ENCODE measurements around the gene NLGN1.

Gene NLGN1

DNA sequence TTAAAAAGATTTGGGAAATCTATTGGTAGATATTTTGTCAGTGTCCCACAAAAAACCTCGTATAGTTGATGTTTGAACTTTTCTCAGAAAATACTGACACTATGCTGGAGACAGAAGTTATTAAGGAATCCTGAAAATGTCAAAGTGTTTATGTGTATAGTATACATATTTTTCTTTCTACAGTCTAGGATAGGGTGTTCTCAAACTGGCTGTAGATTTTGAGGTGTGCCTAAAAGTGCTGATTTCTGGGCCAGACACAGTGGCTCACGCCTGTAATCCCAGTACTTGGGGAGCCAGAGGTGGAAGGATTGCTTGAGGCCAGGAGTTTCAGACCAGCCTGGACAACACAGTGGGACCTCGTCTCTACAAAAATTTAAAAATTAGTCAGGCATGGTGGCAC lies 322.0 kb downstream of the NLGN1 start:
- H3K4me1 ChIP-seq, result no peaks in the 10 kb centered on the region
- H3K27ac ChIP-seq, result no peak overlapping the region
- H3K9me3 ChIP-seq, result no peaks in the 10 kb centered on the region
- no peak for TF ChIP-seq Cebpa-rat (IDR thresholded peaks at IDR 0.05)
- no peaks in the 10 kb centered on the region for H4K20me1 ChIP-seq
- no peak overlapping the region for H3K9ac ChIP-seq
- no peak overlapping the region for H3K4me3 ChIP-seq
- H3K27me3 ChIP-seq, result no peaks in the 10 kb centered on the region
- no peaks in the 10 kb centered on the region for H3K36me3 ChIP-seq
- no peak overlapping the region for H3K4me2 ChIP-seq

- Histone ChIP-seq H3K36me3 (no peaks in the 10 kb centered on the region), H3K9ac (no peak overlapping the region), H3K4me3 (no peak overlapping the region), H3K4me1 (no peaks in the 10 kb centered on the region), H4K20me1 (no peaks in the 10 kb centered on the region), H3K4me2 (no peak overlapping the region), H3K27me3 (no peaks in the 10 kb centered on the region), H3K27ac (no peak overlapping the region), H3K9me3 (no peaks in the 10 kb centered on the region)
- no peak for TF ChIP-seq Cebpa-rat (IDR thresholded peaks at IDR 0.05)
Observed at GRCh38 chr3:173725507-173725906, 328.0 kb downstream of the NLGN1 start.

- H3K4me3 ChIP-seq, result no peak overlapping the region
- no peak for TF ChIP-seq Cebpa-rat (IDR thresholded peaks at IDR 0.05)
- no peak overlapping the region for H3K9ac ChIP-seq
- no peaks in the 10 kb centered on the region for H4K20me1 ChIP-seq
- H3K27ac ChIP-seq, result no peak overlapping the region
- H3K27me3 ChIP-seq, result no peaks in the 10 kb centered on the region
- no peaks in the 10 kb centered on the region for H3K9me3 ChIP-seq
- H3K4me1 ChIP-seq, result no peaks in the 10 kb centered on the region
- no peaks in the 10 kb centered on the region for H3K36me3 ChIP-seq
- H3K4me2 ChIP-seq, result no peak overlapping the region
Observed at GRCh38 chr3:173730391-173730790, 332.8 kb downstream of the NLGN1 start.

DNA sequence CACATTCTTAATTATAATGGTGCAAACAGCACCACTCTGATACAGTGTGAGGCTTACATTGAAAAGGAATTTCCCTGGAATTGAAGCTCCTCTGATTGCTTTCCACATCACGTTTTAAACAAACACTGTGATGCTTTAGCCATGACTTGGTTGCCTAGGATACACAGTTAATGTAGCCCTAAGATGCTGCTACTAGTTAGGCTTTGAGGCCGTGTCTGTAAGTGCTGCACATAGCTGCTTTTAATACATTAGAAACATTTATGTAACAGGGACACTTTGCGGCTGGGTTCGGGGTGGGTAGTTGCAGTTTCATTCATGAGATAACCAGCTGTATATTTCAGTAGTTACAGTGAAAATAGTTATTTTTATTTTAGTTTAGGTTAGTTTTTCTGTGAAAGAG lies 334.7 kb downstream of the NLGN1 start:
- no peak overlapping the region for H3K9ac ChIP-seq
- TF ChIP-seq Cebpa-rat (IDR thresholded peaks at IDR 0.05), result no peak
- no peaks in the 10 kb centered on the region for H3K27me3 ChIP-seq
- H3K4me1 ChIP-seq, result no peaks in the 10 kb centered on the region
- H3K9me3 ChIP-seq, result no peaks in the 10 kb centered on the region
- no peak overlapping the region for H3K27ac ChIP-seq
- H3K4me2 ChIP-seq, result no peak overlapping the region
- H3K36me3 ChIP-seq, result no peaks in the 10 kb centered on the region
- no peak overlapping the region for H3K4me3 ChIP-seq
- H4K20me1 ChIP-seq, result no peaks in the 10 kb centered on the region

DNA sequence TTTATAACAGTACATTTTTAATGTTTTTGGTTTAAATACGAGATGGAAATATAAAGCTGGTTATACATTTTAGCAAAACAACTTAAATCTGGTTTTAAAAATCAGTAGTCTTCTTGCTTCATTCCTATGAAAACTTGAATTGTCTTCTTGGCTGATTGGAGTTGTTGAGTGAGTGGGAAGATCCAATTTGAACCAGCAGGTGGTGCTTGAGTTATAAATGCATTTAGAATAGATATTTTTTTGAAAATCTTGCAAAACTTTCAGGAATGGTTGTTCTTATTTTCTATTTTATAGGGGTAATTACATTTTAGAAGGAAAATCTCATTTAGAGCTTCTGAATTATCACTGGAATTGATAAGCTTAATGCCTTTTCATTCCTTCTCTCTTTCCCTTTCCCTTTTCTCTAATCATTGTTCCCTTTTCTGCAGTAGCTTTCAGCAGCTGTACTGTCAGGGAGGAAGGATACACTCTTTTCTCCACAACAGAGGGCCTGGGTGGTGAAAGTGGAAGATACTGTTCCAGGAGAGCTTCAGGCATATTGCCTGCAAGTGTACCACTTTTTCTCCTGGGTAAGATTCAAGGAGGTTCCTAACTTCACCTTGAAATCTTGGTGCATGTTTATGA lies 335.6 kb downstream of the NLGN1 start:
- H3K9me3 ChIP-seq, result no peaks in the 10 kb centered on the region
- H3K4me1 ChIP-seq, result no peaks in the 10 kb centered on the region
- H3K27me3 ChIP-seq, result no peaks in the 10 kb centered on the region
- no peaks in the 10 kb centered on the region for H4K20me1 ChIP-seq
- H3K4me2 ChIP-seq, result no peak overlapping the region
- no peak overlapping the region for H3K4me3 ChIP-seq
- no peak overlapping the region for H3K9ac ChIP-seq
- H3K27ac ChIP-seq, result no peak overlapping the region
- TF ChIP-seq Cebpa-rat (IDR thresholded peaks at IDR 0.05), result no peak
- no peaks in the 10 kb centered on the region for H3K36me3 ChIP-seq

- Histone ChIP-seq H3K36me3 (no peaks in the 10 kb centered on the region), H3K4me2 (no peak overlapping the region), H3K9ac (no peak overlapping the region), H3K27ac (no peak overlapping the region), H3K4me3 (no peak overlapping the region), H3K4me1 (no peaks in the 10 kb centered on the region), H3K9me3 (no peaks in the 10 kb centered on the region), H3K27me3 (no peaks in the 10 kb centered on the region), H4K20me1 (no peaks in the 10 kb centered on the region)
- no peak for TF ChIP-seq Cebpa-rat (IDR thresholded peaks at IDR 0.05)
Observed at GRCh38 chr3:173734473-173734872, 336.9 kb downstream of the NLGN1 start.

GRCh38 chr3:173734895-173735294 lies 337.4 kb downstream of the NLGN1 start:
- Histone ChIP-seq H3K27me3 (no peaks in the 10 kb centered on the region), H3K4me1 (no peaks in the 10 kb centered on the region), H3K4me2 (no peak overlapping the region), H4K20me1 (no peaks in the 10 kb centered on the region), H3K9me3 (no peaks in the 10 kb centered on the region), H3K27ac (no peak overlapping the region), H3K36me3 (no peaks in the 10 kb centered on the region), H3K9ac (no peak overlapping the region), H3K4me3 (no peak overlapping the region)
- no peak for TF ChIP-seq Cebpa-rat (IDR thresholded peaks at IDR 0.05)

GRCh38 chr3:173735841-173736240 lies 338.3 kb downstream of the NLGN1 start:
- no peaks in the 10 kb centered on the region for H3K36me3 ChIP-seq

DNA sequence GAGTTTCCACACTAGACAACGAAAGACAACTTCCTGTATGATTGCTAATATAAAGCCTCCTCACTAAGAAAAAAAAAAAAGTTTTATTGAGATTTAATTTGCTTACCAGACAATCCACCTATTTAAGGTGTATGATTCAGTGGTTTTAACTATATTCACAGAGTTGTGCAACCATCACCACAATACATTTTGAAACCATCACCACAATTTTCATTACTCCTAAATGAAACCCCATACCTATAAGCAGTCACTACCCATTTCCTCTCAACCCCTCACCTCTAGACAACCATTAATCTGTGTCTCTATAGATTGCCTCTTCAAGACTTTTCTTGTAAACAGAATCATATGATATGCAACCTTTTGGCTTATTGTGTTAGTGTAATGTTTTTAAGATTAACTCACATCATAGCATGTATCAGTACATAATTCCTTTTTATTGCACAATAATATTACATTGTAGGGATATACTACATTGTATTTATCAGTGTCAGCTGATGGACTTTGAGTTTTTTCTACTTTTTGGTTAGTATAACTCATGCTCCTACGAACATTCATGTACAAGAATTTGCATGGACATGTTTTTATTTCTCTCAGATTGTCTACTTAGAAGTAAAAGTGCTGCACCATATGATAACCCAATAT lies 339.7 kb downstream of the NLGN1 start:
- Histone ChIP-seq H3K27ac (no peak overlapping the region), H4K20me1 (no peaks in the 10 kb centered on the region), H3K4me1 (no peaks in the 10 kb centered on the region), H3K9me3 (no peaks in the 10 kb centered on the region), H3K9ac (no peak overlapping the region), H3K27me3 (no peaks in the 10 kb centered on the region), H3K36me3 (no peaks in the 10 kb centered on the region), H3K4me2 (no peak overlapping the region), H3K4me3 (no peak overlapping the region)
- no peak; the same call in 1 of the 2 replicates for TF ChIP-seq Cebpa-rat (IDR thresholded peaks at IDR 0.05)

More at GRCh38 chr3:173735841-173736240, 338.3 kb downstream of the NLGN1 start:
- Histone ChIP-seq H4K20me1 (no peaks in the 10 kb centered on the region), H3K27ac (no peak overlapping the region), H3K27me3 (no peaks in the 10 kb centered on the region), H3K4me3 (no peak overlapping the region), H3K4me2 (no peak overlapping the region), H3K4me1 (no peaks in the 10 kb centered on the region), H3K9me3 (no peaks in the 10 kb centered on the region), H3K9ac (no peak overlapping the region)
- no peak for TF ChIP-seq Cebpa-rat (IDR thresholded peaks at IDR 0.05)

- Histone ChIP-seq H3K4me2 (no peak overlapping the region), H3K9me3 (no peaks in the 10 kb centered on the region), H3K4me1 (no peaks in the 10 kb centered on the region), H3K4me3 (no peak overlapping the region), H4K20me1 (no peaks in the 10 kb centered on the region), H3K27me3 (no peaks in the 10 kb centered on the region), H3K36me3 (no peaks in the 10 kb centered on the region), H3K9ac (no peak overlapping the region), H3K27ac (no peak overlapping the region)
- TF ChIP-seq Cebpa-rat (IDR thresholded peaks at IDR 0.05), result no peak
Observed at GRCh38 chr3:173739726-173740125, 342.2 kb downstream of the NLGN1 start.

All from BLaER1 (cell line).